ENCODE measurements around the gene MEX3C. TPM values are rescaled to one million over a fixed set of nuclear protein-coding genes. Genes with fewer than 3 reads are reported as not detected.

The MEX3C gene
- total RNA-seq, 1 experiment from 2014 or later: 45.0 TPM

GRCh38 chr18:51169731-51170130, 27.8 kb downstream of the MEX3C start:
- CTCF ChIA-PET: no interaction called here
- TF ChIP-seq CEBPB (IDR thresholded peaks at IDR 0.05; ENCODE audit: low read depth) (no peak), CTCF (IDR thresholded peaks at IDR 0.05 in 2 of 3, conservative IDR thresholded peaks at IDR 0.05 in 1 of 3; ENCODE audit: borderline replicate concordance in 1 of 3, insufficient read depth in 1 of 3, low read depth in 2 of 3, low read length in 2 of 3) (no peak), YY1 (IDR thresholded peaks at IDR 0.05; ENCODE audit: extremely low read depth, insufficient replicate concordance, low read depth, low read length) (no peak), CBX3 (IDR thresholded peaks at IDR 0.05; ENCODE audit: low read depth) (no peak), JUND (IDR thresholded peaks at IDR 0.05) (no peak), ELF1 (IDR thresholded peaks at IDR 0.05; ENCODE audit: borderline replicate concordance, low read depth) (no peak)
- intact Hi-C loops (cut with micrococcal nuclease): no loop called here
- POLR2A ChIA-PET: no interaction called here
- Histone ChIP-seq H3K4me1 (ENCODE audit: control insufficient read depth in 1 of 2, insufficient read depth in 2 of 2, low read length in 2 of 2) (no peaks in the 10 kb centered on the region), H3K9me3 (ENCODE audit: control insufficient read depth in 1 of 2, insufficient read depth in 1 of 2, low read depth in 1 of 2, low read length in 2 of 2) (no peaks in the 10 kb centered on the region), H2AFZ (ENCODE audit: low read depth, low read length, poor library complexity, severe bottlenecking) (no peak overlapping the region), H4K20me1 (ENCODE audit: insufficient read depth) (no peaks in the 10 kb centered on the region), H3K36me3 (ENCODE audit: control insufficient read depth in 1 of 2, insufficient read depth in 2 of 2, low read length in 2 of 2) (peaks cover 0 to 3% of the 10 kb centered on the region in 2 experiments; a peak in 1 of 4 replicates), H3K9ac (ENCODE audit: low read length) (no peak overlapping the region), H3K79me2 (ENCODE audit: insufficient read depth, low read length) (no peaks in the 10 kb centered on the region), H3K27me3 (ENCODE audit: insufficient read depth, low read length) (no peaks in the 10 kb centered on the region), H3K4me2 (ENCODE audit: low read length) (no peak overlapping the region), H3K27ac (ENCODE audit: low read depth, low read length) (no peak overlapping the region), H3K9me2 (ENCODE audit: insufficient read depth) (no peaks in the 10 kb centered on the region), H3K4me3 (replicated peaks in 1 of 2; ENCODE audit: low read depth in 1 of 2, low read length in 2 of 2) (no peak overlapping the region)
- ATAC-seq: no peak
- RAD21 ChIA-PET (ENCODE audit: low non-redundant PET in 1 of 2, low total read pairs in 2 of 2, uncharacterized antibody in 2 of 2, unreplicated experiment in 2 of 2): no interaction called here
- DNase-seq (ENCODE audit: low read depth, low spot score): no peak
- BruUV-seq (replicated peaks): no TSS peak

GRCh38 chr18:51168960-51169662, 28.4 kb downstream of the MEX3C start:
- Histone ChIP-seq H3K9ac (ENCODE audit: low read length) (no peak overlapping the region), H3K9me2 (ENCODE audit: insufficient read depth) (no peaks in the 10 kb centered on the region), H3K4me2 (ENCODE audit: low read length) (no peak overlapping the region), H3K27me3 (ENCODE audit: insufficient read depth, low read length) (no peaks in the 10 kb centered on the region), H3K79me2 (ENCODE audit: insufficient read depth, low read length) (no peaks in the 10 kb centered on the region), H3K36me3 (ENCODE audit: control insufficient read depth in 1 of 2, insufficient read depth in 2 of 2, low read length in 2 of 2) (no peaks in the 10 kb centered on the region; a peak in 1 of 4 replicates), H4K20me1 (ENCODE audit: insufficient read depth) (no peaks in the 10 kb centered on the region), H3K9me3 (ENCODE audit: control insufficient read depth in 1 of 2, insufficient read depth in 1 of 2, low read depth in 1 of 2, low read length in 2 of 2) (no peaks in the 10 kb centered on the region), H3K27ac (ENCODE audit: low read depth, low read length) (no peak overlapping the region), H3K4me3 (replicated peaks in 1 of 2; ENCODE audit: low read depth in 1 of 2, low read length in 2 of 2) (no peak overlapping the region), H2AFZ (ENCODE audit: low read depth, low read length, poor library complexity, severe bottlenecking) (no peak overlapping the region), H3K4me1 (ENCODE audit: control insufficient read depth in 1 of 2, insufficient read depth in 2 of 2, low read length in 2 of 2) (no peaks in the 10 kb centered on the region)
- CTCF ChIA-PET: no interaction called here
- intact Hi-C loops (cut with micrococcal nuclease): no loop called here
- POLR2A ChIA-PET: no interaction called here
- no peak for DNase-seq (ENCODE audit: low read depth, low spot score)
- BruUV-seq (replicated peaks): no TSS peak
- no peak for ATAC-seq
- RAD21 ChIA-PET (ENCODE audit: low non-redundant PET in 1 of 2, low total read pairs in 2 of 2, uncharacterized antibody in 2 of 2, unreplicated experiment in 2 of 2): no interaction called here
- TF ChIP-seq JUND (IDR thresholded peaks at IDR 0.05): no peak
- no peak for TF ChIP-seq TCF7L2 (IDR thresholded peaks at IDR 0.05; ENCODE audit: borderline replicate concordance, extremely low read depth, insufficient read depth, insufficient read length)
- TF ChIP-seq FOSL1 (IDR thresholded peaks at IDR 0.05; ENCODE audit: low read depth): no peak
- TF ChIP-seq SRF (IDR thresholded peaks at IDR 0.05; ENCODE audit: low read depth): no peak
- TF ChIP-seq CBX3 (IDR thresholded peaks at IDR 0.05; ENCODE audit: low read depth): no peak
- no peak for TF ChIP-seq POLR2A (IDR thresholded peaks at IDR 0.05; ENCODE audit: borderline replicate concordance, extremely low read depth, insufficient read depth, insufficient read length)
- TF ChIP-seq ZNF274 (IDR thresholded peaks at IDR 0.05; ENCODE audit: low read depth, low read length): no peak
- TF ChIP-seq ZBTB33 (IDR thresholded peaks at IDR 0.05; ENCODE audit: extremely low read depth, insufficient replicate concordance, low read length): no peak
